Heart right ventricle (tissue), 16 donors: ENCODE results near the gene EXOSC6. TPM values are rescaled to one million over a fixed set of nuclear protein-coding genes. Genes with fewer than 3 reads are reported as not detected.
"Not testable (repeated sequence)": the region's sequence is repeated elsewhere in the genome, so short reads cannot be mapped to it uniquely, and the experiment has no call there.

Experiments used
- ATAC-seq, 8 donors: fragments of 200-7000 bp; cut with Tn5 transposase; one replicate each; pipeline ENCODE4 v1.9.1; 2020; ENCODE audit warnings: mild to moderate bottlenecking in 8 of 8, moderate library complexity in 8 of 8, moderate number of reproducible peaks in 1 of 8
- DNase-seq, 2 donors: peaks; one replicate each; pipeline ENCODE4 v3.0.0-alpha.2; 2020
- H3K27ac ChIP-seq, 10 donors: fragments of 200-600 bp; sonication (generic) in 2 of 10; one replicate each; pipeline versions ENCODE4 v1.5.0 to v1.8.0; 2020 to 2022; ENCODE audit warnings: mild to moderate bottlenecking in 3 of 10
- H3K27me3 ChIP-seq, 7 donors: fragments of 200-600 bp; one replicate each; pipeline ENCODE4 v1.8.0; 2021 to 2022; ENCODE audit warnings: mild to moderate bottlenecking in 2 of 7
- H3K36me3 ChIP-seq, 9 donors: fragments of 200-600 bp; sonication (generic) in 1 of 9; one replicate each; pipeline versions ENCODE4 v1.5.0 to v1.8.0; 2020 to 2022; ENCODE audit warnings: mild to moderate bottlenecking in 2 of 9
- H3K4me1 ChIP-seq, 9 donors: fragments of 200-600 bp; sonication (generic) in 1 of 9; one replicate each; pipeline versions ENCODE4 v1.5.0 to v1.8.0; 2020 to 2022; ENCODE audit warnings: mild to moderate bottlenecking in 4 of 9
- H3K4me3 ChIP-seq, 10 donors: fragments of 200-600 bp; sonication (generic) in 2 of 10; one replicate each; pipeline versions ENCODE4 v1.5.0 to v1.8.0; 2020 to 2022; ENCODE audit warnings: mild to moderate bottlenecking in 7 of 10, moderate library complexity in 2 of 10
- H3K9me3 ChIP-seq, 11 donors: fragments of 200-600 bp in 10 of 11; sonication (generic) in 2 of 11; one replicate each; pipeline versions ENCODE4 v1.5.0 to v1.8.0; 2013 to 2022; ENCODE audit warnings: mild to moderate bottlenecking in 2 of 11, control low read depth in 1 of 11, moderate library complexity in 1 of 11
- WGBS, 2 donors: extraction: QIAGEN DNeasy Blood & Tissue Kit; methylation state at CpG; one replicate each; pipeline ENCODE4 v1.1.7; 2013; ENCODE audit warnings: inconsistent platforms in 1 of 2; 5-methylcytosine and 5-hydroxymethylcytosine counted together
- intact Hi-C, 10 donors: fragments of 100-400 bp; cut with DNase I; formaldehyde crosslinking; loops; one replicate each; pipeline versions ENCODE4 v1.11.1 to v1.14.2; 2022
- polyA plus RNA-seq, 2 donors: library from polyadenylated mRNA; stranded (reverse); fragments of 200-250 nt; gene quantifications; one replicate each; pipeline ENCODE4 v1.2.3, GENCODE V29; 2013
- total RNA-seq, 10 donors: library from RNA; stranded (reverse); fragmentation: NEBNext Ultra II Directional in 3 of 10; extraction: Animal tissue kit (Norgen Biotek cat#: 25700) in 3 of 10; gene quantifications; one replicate each; pipeline versions ENCODE4 v1.2.1 to v1.2.4, GENCODE V29; 2021 to 2023
- donor health status: Arrhythmogenic right ventricular cardiomyopathy.
- donor health status: ischemic (EF 13 %, LVEDD 7.1; RV severe dilation, severe dysfunction).
- donor health status: healthy with polysubstance abuse.
- donor health status: DM: no; HTN: yes; CAD: no.
- donor health status: DM: no; HTN: no; CAD: no.
- donor health status: ischemic (EF 25% LVEDD 6.9; RV normal size, moderate dysfunction).
- donor health status: ischemic (EF 25% LVEDD 5.7; RV mildly dilated, moderate dysfunction).
- donor health status: healthy.
- donor health status: DM: yes; HTN: yes; CAD: no.
- donor health status: Ischemic cardiomyopathy.
- donor health status: ischemic (EF 35%, LVEDD 5.7; RV mildly dilated, moderate dysfunction).
- donor health status: nonischemic (EF 11% LVEDD 7.7; RV severe dilation, severe dysfunction).
- donor health status: DM: yes; HTN: yes; CAD: no.
- donor health status: PGD.
- donor health status: ischemic (EF 29% LVEDD 5.4; RV normal size, mild dysfunction).
- donor health status: nonischemic (EF 23%, LVEDD 6.1; RV moderate dilation, normal function).

Gene EXOSC6
- total and polyA plus RNA-seq, 12 donors: 8.6 to 19.2 (median 16.3) TPM

- ATAC-seq, H3K9me3 ChIP-seq, H3K27me3 ChIP-seq, DNase-seq, H3K4me3 ChIP-seq, H3K27ac ChIP-seq, intact Hi-C loops: not testable (repeated sequence)
- WGBS, 2 donors: 85 to 92% methylated on average over 2 of the region's 2 CpGs
- Histone ChIP-seq H3K36me3 (peaks cover 0 to 47% (median 0%) of the 10 kb centered on the region in 9 donors), H3K4me1 (peaks cover 0 to 11% (median 0%) of the 10 kb centered on the region in 9 donors)
Measured at GRCh38 chr16:70218586-70218985, 33.2 kb downstream of the EXOSC6 start.

GRCh38 chr16:70206382-70206781 is 45.4 kb downstream of the EXOSC6 start:
- H3K4me1 ChIP-seq, ATAC-seq, H3K4me3 ChIP-seq, DNase-seq, H3K27me3 ChIP-seq, H3K9me3 ChIP-seq, intact Hi-C loops, H3K27ac ChIP-seq: not testable (repeated sequence)
- peaks cover 0 to 13% (median 0%) of the 10 kb centered on the region in 9 donors for H3K36me3 ChIP-seq
- WGBS, 2 donors: 95 to 97% methylated on average over 6 of the region's 6 CpGs

GRCh38 chr16:70204668-70205405 is 46.9 kb downstream of the EXOSC6 start:
- ATAC-seq, H3K27me3 ChIP-seq, H3K9me3 ChIP-seq, DNase-seq, H3K36me3 ChIP-seq, H3K4me1 ChIP-seq, H3K4me3 ChIP-seq, intact Hi-C loops, H3K27ac ChIP-seq: not testable (repeated sequence)
- 96% methylated on average over 16 to 40 of the region's 46 CpGs for WGBS, 2 donors

DNA sequence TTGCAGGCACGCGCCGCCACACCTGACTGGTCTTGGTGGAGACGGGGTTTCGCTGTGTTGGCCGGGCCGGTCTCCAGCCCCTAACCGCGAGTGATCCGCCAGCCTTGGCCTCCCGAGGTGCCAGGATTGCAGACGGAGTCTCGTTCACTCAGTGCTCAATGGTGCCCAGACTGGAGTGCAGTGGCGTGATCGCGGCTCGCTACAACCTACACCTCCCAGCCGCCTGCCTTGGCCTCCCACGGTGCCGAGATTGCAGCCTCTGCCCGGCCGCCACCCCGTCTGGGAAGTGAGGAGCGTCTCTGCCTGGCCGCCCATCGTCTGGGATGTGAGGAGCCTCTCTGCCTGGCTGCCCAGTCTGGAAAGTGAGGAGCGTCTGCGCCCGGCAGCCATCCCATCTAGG is 47.7 kb downstream of the EXOSC6 start:
- not testable (repeated sequence) for ATAC-seq

GRCh38 chr16:70203508-70203907 is 48.2 kb downstream of the EXOSC6 start:
- H3K9me3 ChIP-seq, H3K27ac ChIP-seq, DNase-seq, ATAC-seq, H3K36me3 ChIP-seq, H3K4me1 ChIP-seq, intact Hi-C loops, H3K27me3 ChIP-seq, H3K4me3 ChIP-seq: not testable (repeated sequence)
- 56 to 78% methylated on average over 4 of the region's 7 CpGs for WGBS, 2 donors

More for the DNA sequence above, 47.7 kb downstream of the EXOSC6 start:
- H3K27me3 ChIP-seq, H3K27ac ChIP-seq, H3K4me1 ChIP-seq, intact Hi-C loops, H3K9me3 ChIP-seq, DNase-seq, H3K4me3 ChIP-seq, H3K36me3 ChIP-seq: not testable (repeated sequence)
- 97 to 98% methylated on average over 11 to 15 of the region's 29 CpGs for WGBS, 2 donors

DNA sequence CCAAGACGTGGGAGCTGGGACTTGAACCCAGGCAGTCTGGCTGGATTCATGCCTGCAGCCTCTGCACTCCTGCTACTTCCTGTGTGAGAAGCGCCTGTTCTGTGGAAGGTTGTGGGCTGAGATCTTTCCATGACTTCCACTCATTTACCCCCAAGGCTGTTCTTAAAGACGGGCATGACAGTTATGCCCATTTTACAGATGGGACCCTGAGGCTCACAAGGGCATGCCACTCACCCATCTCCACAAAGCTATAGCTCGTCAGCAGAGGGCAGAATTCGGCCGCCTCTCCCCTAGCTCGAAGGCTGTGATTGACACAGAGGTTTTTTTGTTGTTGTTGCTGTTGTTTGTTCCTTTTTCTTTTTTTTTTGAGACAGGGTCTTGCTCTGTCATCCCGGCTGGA is 51.7 kb downstream of the EXOSC6 start:
- intact Hi-C loops, H3K27me3 ChIP-seq, H3K9me3 ChIP-seq, DNase-seq, ATAC-seq, H3K4me3 ChIP-seq, H3K27ac ChIP-seq, H3K36me3 ChIP-seq: not testable (repeated sequence)
- peaks cover 0 to 16% (median 0%) of the 10 kb centered on the region in 9 donors for H3K4me1 ChIP-seq
- WGBS, 2 donors: 83 to 90% methylated on average over 8 of the region's 8 CpGs

DNA sequence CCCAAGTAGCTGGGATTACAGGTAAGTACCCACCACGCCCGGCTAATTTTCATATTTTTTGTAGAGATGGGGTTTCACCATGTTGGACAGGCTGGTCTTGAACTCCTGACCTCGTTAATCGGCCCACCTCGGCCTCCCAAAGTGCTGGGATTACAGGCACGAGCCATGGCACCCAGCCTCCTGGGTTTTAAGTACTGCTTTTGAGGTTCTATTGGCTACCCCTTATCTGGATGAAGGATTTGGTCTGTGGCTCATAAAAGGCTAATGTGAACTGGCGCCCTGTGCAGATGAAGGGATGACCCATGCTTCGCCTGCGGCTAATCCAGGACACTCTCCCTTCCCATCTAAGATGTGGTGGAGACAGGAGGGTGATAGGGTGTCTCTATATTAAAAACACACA is 52.6 kb downstream of the EXOSC6 start:
- peaks cover 0 to 16% (median 0%) of the 10 kb centered on the region in 9 donors for H3K4me1 ChIP-seq
- intact Hi-C loops, DNase-seq, H3K4me3 ChIP-seq, H3K27me3 ChIP-seq, H3K36me3 ChIP-seq, H3K27ac ChIP-seq, H3K9me3 ChIP-seq: not testable (repeated sequence)
- WGBS, 2 donors: 91 to 93% methylated on average over 9 of the region's 9 CpGs
- ATAC-seq: peak in 2 of 8 donors; percentile 30 to 46

- not testable (repeated sequence) for DNase-seq, H3K27ac ChIP-seq
- 52 to 57% methylated on average over 3 of the region's 3 CpGs for WGBS, 2 donors
Measured at GRCh38 chr16:70198666-70199065, 53.1 kb downstream of the EXOSC6 start.

GRCh38 chr16:70198230-70198629 is 53.5 kb downstream of the EXOSC6 start:
- H3K9me3 ChIP-seq, H3K4me3 ChIP-seq: not testable (repeated sequence)
- peaks cover 0 to 16% (median 0%) of the 10 kb centered on the region in 9 donors for H3K4me1 ChIP-seq

More at GRCh38 chr16:70198666-70199065, 53.1 kb downstream of the EXOSC6 start:
- H3K36me3 ChIP-seq, intact Hi-C loops, H3K4me3 ChIP-seq, H3K27me3 ChIP-seq, H3K9me3 ChIP-seq: not testable (repeated sequence)
- peak in 2 of 8 donors; percentile 22 to 25 for ATAC-seq
- H3K4me1 ChIP-seq: peaks cover 0 to 16% (median 0%) of the 10 kb centered on the region in 9 donors

DNA sequence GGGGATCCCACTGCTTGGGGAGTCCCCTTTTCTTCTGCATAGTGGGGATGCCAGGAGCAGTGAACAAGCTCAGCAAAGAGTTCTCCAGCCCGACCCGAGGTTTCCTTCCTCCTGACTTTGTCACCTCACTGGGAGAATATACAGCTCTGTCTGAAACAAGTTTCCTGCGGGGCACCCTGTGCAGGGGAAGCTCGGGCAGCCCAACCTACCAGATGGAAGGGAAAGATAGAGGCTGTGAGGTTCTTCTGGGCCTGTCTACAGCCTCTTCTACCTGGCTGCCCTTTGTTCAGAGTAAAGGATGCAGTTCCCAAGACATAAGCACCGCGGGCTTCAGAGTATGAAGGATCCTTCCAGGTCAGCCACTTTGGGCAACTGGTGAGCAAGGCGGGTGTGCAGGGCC is 54.1 kb downstream of the EXOSC6 start:
- H3K27me3 ChIP-seq, DNase-seq, H3K4me3 ChIP-seq, H3K9me3 ChIP-seq, H3K27ac ChIP-seq, intact Hi-C loops, H3K36me3 ChIP-seq: not testable (repeated sequence)
- peaks cover 0 to 16% (median 0%) of the 10 kb centered on the region in 9 donors for H3K4me1 ChIP-seq
- ATAC-seq: peak in 3 of 8 donors; percentile 7 to 36 (median 15)
- WGBS, 2 donors: 65 to 72% methylated on average over 7 of the region's 7 CpGs

More at GRCh38 chr16:70198230-70198629, 53.5 kb downstream of the EXOSC6 start:
- 83 to 96% methylated on average over 9 of the region's 9 CpGs for WGBS, 2 donors
- H3K27me3 ChIP-seq, H3K27ac ChIP-seq, intact Hi-C loops, H3K36me3 ChIP-seq, DNase-seq: not testable (repeated sequence)
- peak in 2 of 8 donors; percentile 19 to 23 for ATAC-seq
